NCI-H526 treated with DMSO at 0.1 percent for 48 hours (cell line): Measurements from ENCODE around the gene GZF1.
"Not testable (repeated sequence)": the region's sequence is repeated elsewhere in the genome, so short reads cannot be mapped to it uniquely, and the experiment has no call there.

Source experiments
- DNase-seq: peaks from one replicate; lab custom pipeline; 2025; lab: John Stamatoyannopoulos, UW

Gene GZF1

GRCh38 chr20:23346002-23346401 is 16.0 kb upstream of the GZF1 start:
- DNase-seq = no peak

GRCh38 chr20:23347791-23348190 is 14.2 kb upstream of the GZF1 start:
- DNase-seq = no peak

- not testable (repeated sequence) for DNase-seq
Measured at GRCh38 chr20:23348510-23348909, 13.5 kb upstream of the GZF1 start.

- no peak for DNase-seq
Measured at GRCh38 chr20:23349338-23350195, 12.4 kb upstream of the GZF1 start.

- peak; percentile 98 for DNase-seq
Measured at GRCh38 chr20:23350196-23350903, 11.6 kb upstream of the GZF1 start, which contains the start of gene NXT1. TSS of gene NXT1 (plus strand) at chr20:23350791. CDS start at chr20:23354042, 3,251 bp downstream.

GRCh38 chr20:23350904-23351838 is 10.8 kb upstream of the GZF1 start:
- peak; percentile 39 for DNase-seq

GRCh38 chr20:23356203-23356602 is 5.8 kb upstream of the GZF1 start:
- no peak for DNase-seq

GRCh38 chr20:23357767-23358562 is 4.0 kb upstream of the GZF1 start:
- peak; percentile 98 for DNase-seq

GRCh38 chr20:23358563-23358906 is 3.4 kb upstream of the GZF1 start:
- DNase-seq = no peak

- no peak for DNase-seq
Measured at GRCh38 chr20:23358923-23359593, 2.9 kb upstream of the GZF1 start.

- DNase-seq = no peak
Measured at GRCh38 chr20:23360531-23360930, 1.5 kb upstream of the GZF1 start.

GRCh38 chr20:23361119-23361475 is 885 bp upstream of the GZF1 start:
- no peak for DNase-seq

GRCh38 chr20:23362392-23363256 is 642 bp downstream of the GZF1 start:
- DNase-seq = no peak

- DNase-seq = no peak
Measured at GRCh38 chr20:23363257-23363649, 1.3 kb downstream of the GZF1 start.

- no peak for DNase-seq
Measured at GRCh38 chr20:23365390-23366165, 3.6 kb downstream of the GZF1 start.

- no peak for DNase-seq
Measured at GRCh38 chr20:23366384-23366783, 4.4 kb downstream of the GZF1 start.

GRCh38 chr20:23367770-23368169 is 5.8 kb downstream of the GZF1 start:
- no peak for DNase-seq

GRCh38 chr20:23368316-23369071 is 6.5 kb downstream of the GZF1 start:
- no peak for DNase-seq
